H9 (cell line): ENCODE results near the gene BMP7. TPM values are rescaled to one million over a fixed set of nuclear protein-coding genes. Genes with fewer than 3 reads are reported as not detected.

ENCODE experiments used
- DNase-seq: peaks from one replicate; pipeline ENCODE4 v3.0.0-alpha.2; 2017
- H2AFZ ChIP-seq: one replicate; pipeline ENCODE4 v1.6.1; 2013; ENCODE audit warnings: mild to moderate bottlenecking, low read length, control low read depth, moderate library complexity
- H2AK5ac ChIP-seq: 2 replicates; pipeline ENCODE4 v1.6.1; 2013; ENCODE audit warnings: low read length, control low read depth, mixed read lengths; ENCODE audit not compliant: insufficient read length
- H2BK120ac ChIP-seq: one replicate; pipeline ENCODE4 v1.6.1; 2013; ENCODE audit warnings: low read depth, mild to moderate bottlenecking, low read length, control low read depth, inconsistent platforms; ENCODE audit not compliant: poor library complexity, severe bottlenecking
- H2BK12ac ChIP-seq: 2 replicates; pipeline ENCODE4 v1.6.1; 2013; ENCODE audit warnings: low read length, control low read depth, mixed read lengths, low read depth; ENCODE audit not compliant: insufficient read length
- H2BK15ac ChIP-seq: 2 replicates; pipeline ENCODE4 v1.6.1; 2013; ENCODE audit warnings: low read depth, low read length, control low read depth
- H2BK20ac ChIP-seq: one replicate; pipeline ENCODE4 v1.6.1; 2013; ENCODE audit warnings: low read depth, mild to moderate bottlenecking, low read length, control low read depth, inconsistent platforms; ENCODE audit not compliant: poor library complexity, severe bottlenecking
- H2BK5ac ChIP-seq: 2 replicates; pipeline ENCODE4 v1.6.1; 2013; ENCODE audit warnings: low read length, control low read depth, mixed read lengths; ENCODE audit not compliant: insufficient read length
- H3K14ac ChIP-seq: 2 replicates; pipeline ENCODE4 v1.6.1; 2013; ENCODE audit warnings: low read length, control low read depth; ENCODE audit not compliant: insufficient read depth
- H3K18ac ChIP-seq: 2 replicates; pipeline ENCODE4 v1.6.1; 2013; ENCODE audit warnings: low read depth, mild to moderate bottlenecking, mixed read lengths, low read length, control low read depth; ENCODE audit not compliant: insufficient read length
- H3K23ac ChIP-seq: 2 replicates; pipeline ENCODE4 v1.6.1; 2013; ENCODE audit warnings: low read length, control low read depth, mixed read lengths, low read depth; ENCODE audit not compliant: insufficient read length
- H3K23me2 ChIP-seq: 2 replicates; pipeline ENCODE4 v1.6.1; 2013; ENCODE audit warnings: low read depth, mild to moderate bottlenecking, mixed read lengths, low read length, control low read depth; ENCODE audit not compliant: insufficient read length, poor library complexity, severe bottlenecking
- H3K27ac ChIP-seq: 2 replicates; pipeline ENCODE4 v1.5.1; 2013; ENCODE audit warnings: low read length, control low read depth, mixed read lengths, low read depth; ENCODE audit not compliant: insufficient read length
- H3K27me3 ChIP-seq: 2 replicates; pipeline ENCODE4 v1.6.1; 2013; ENCODE audit warnings: low read length, control low read depth, inconsistent platforms; ENCODE audit not compliant: insufficient read depth
- H3K4ac ChIP-seq: 2 replicates; pipeline ENCODE4 v1.6.1; 2013; ENCODE audit warnings: low read depth, mild to moderate bottlenecking, control low read depth, inconsistent platforms, low read length, moderate library complexity
- H3K4me1 ChIP-seq: 2 replicates; pipeline ENCODE4 v1.6.1; 2013; ENCODE audit warnings: low read length, control low read depth, inconsistent platforms; ENCODE audit not compliant: insufficient read depth
- H3K4me2 ChIP-seq: 2 replicates; pipeline ENCODE4 v1.6.1; 2013; ENCODE audit warnings: low read length, control low read depth, mixed read lengths; ENCODE audit not compliant: insufficient read length, insufficient read depth
- H3K56ac ChIP-seq: 2 replicates; pipeline ENCODE4 v1.6.1; 2013; ENCODE audit warnings: low read depth, mild to moderate bottlenecking, mixed read lengths, low read length, control low read depth; ENCODE audit not compliant: insufficient read length
- H3K79me1 ChIP-seq: 2 replicates; pipeline ENCODE4 v1.6.1; 2013; ENCODE audit warnings: low read depth, mild to moderate bottlenecking, moderate library complexity, low read length, control low read depth, inconsistent platforms; ENCODE audit not compliant: insufficient read depth, poor library complexity, severe bottlenecking
- H3K79me2 ChIP-seq: 2 replicates; pipeline ENCODE4 v1.6.1; 2013; ENCODE audit warnings: low read length, control low read depth, inconsistent platforms; ENCODE audit not compliant: insufficient read depth
- H3K9ac ChIP-seq: 2 replicates; pipeline ENCODE4 v1.6.1; 2013; ENCODE audit warnings: low read length, control low read depth, mixed read lengths; ENCODE audit not compliant: insufficient read length; ENCODE audit errors: extremely low read depth
- H3K9me3 ChIP-seq: one replicate; pipeline ENCODE4 v1.6.1; 2013; ENCODE audit warnings: low read depth, low read length, inconsistent platforms; ENCODE audit not compliant: control insufficient read depth
- H3T11ph ChIP-seq: one replicate; pipeline ENCODE4 v1.6.1; 2013; ENCODE audit warnings: mild to moderate bottlenecking, low read length, control low read depth, inconsistent platforms
- H4K20me1 ChIP-seq: one replicate; pipeline ENCODE4 v1.6.1; 2013; ENCODE audit not compliant: control insufficient read depth, insufficient read length, insufficient read depth
- H4K5ac ChIP-seq: 2 replicates; pipeline ENCODE4 v1.6.1; 2013; ENCODE audit warnings: low read depth, mild to moderate bottlenecking, mixed read lengths, low read length, control low read depth; ENCODE audit not compliant: insufficient read length
- H4K8ac ChIP-seq: replicated peaks from 2 replicates; pipeline ENCODE4 v1.6.1; 2013; ENCODE audit warnings: low read length, control low read depth, mixed read lengths, low read depth; ENCODE audit not compliant: insufficient read length
- H4K91ac ChIP-seq: 2 replicates; pipeline ENCODE4 v1.6.1; 2013; ENCODE audit warnings: low read depth, mild to moderate bottlenecking, moderate library complexity, mixed read lengths, low read length, control low read depth; ENCODE audit not compliant: insufficient read length
- H3K27ac Mint-ChIP-seq, 3 experiments: 2 replicates in 2 of 3; 3 replicates in 1 of 3; pipeline ENCODE4 v1.8.0; 2020 to 2021; ENCODE audit warnings: mixed read lengths in 3 of 3, mild to moderate bottlenecking in 1 of 3, moderate library complexity in 1 of 3
- H3K27me3 Mint-ChIP-seq: 2 replicates; pipeline ENCODE4 v1.8.0; 2021; ENCODE audit warnings: low read depth, mild to moderate bottlenecking, moderate library complexity, mixed read lengths
- H3K36me3 Mint-ChIP-seq, 3 experiments: 2 replicates in 2 of 3; 3 replicates in 1 of 3; pipeline ENCODE4 v1.8.0; 2020 to 2021; ENCODE audit warnings: low read depth in 3 of 3, mixed read lengths in 3 of 3; ENCODE audit not compliant: insufficient read depth in 1 of 3
- H3K4me1 Mint-ChIP-seq, 2 experiments: 2 replicates each; pipeline ENCODE4 v1.8.0; 2020; ENCODE audit warnings: mixed read lengths in 2 of 2
- H3K4me3 Mint-ChIP-seq, 2 experiments: 2 replicates in 1 of 2; 3 replicates in 1 of 2; pipeline ENCODE4 v1.8.0; 2020 to 2021; ENCODE audit warnings: mild to moderate bottlenecking in 2 of 2, mixed read lengths in 2 of 2, moderate library complexity in 1 of 2
- H3K9me3 Mint-ChIP-seq, 2 experiments: 2 replicates in 1 of 2; 3 replicates in 1 of 2; pipeline ENCODE4 v1.8.0; 2020; ENCODE audit warnings: mild to moderate bottlenecking in 2 of 2, mixed read lengths in 2 of 2, moderate library complexity in 1 of 2
- CTCF ChIP-seq: fragments of 200-600 bp; sonication (generic); conservative IDR thresholded peaks from 3 replicates; pipeline ENCODE4 v1.8.0; 2021; ENCODE audit warnings: antibody characterized with exemption, mild to moderate bottlenecking
- WGBS: extraction: QIAGEN DNeasy Blood & Tissue Kit; methylation state at CpG from one replicate; pipeline ENCODE4 v1.1.7; 2013; ENCODE audit warnings: missing lambda C conversion rate, low lambda C conversion rate, mixed read lengths; ENCODE audit not compliant: insufficient read length; ENCODE audit errors: extremely low coverage; 5-methylcytosine and 5-hydroxymethylcytosine counted together
- total RNA-seq: library from RNA; stranded (reverse); gene quantifications from 2 replicates; pipeline ENCODE4 v1.2.1, GENCODE V29; 2021

Gene BMP7
- total RNA-seq, 1 experiment from 2014 or later = 17.7 TPM

GRCh38 chr20:57230247-57230646 is 36.2 kb downstream of the BMP7 start:
- Histone ChIP-seq H3K79me2 (no peaks in the 10 kb centered on the region), H3K56ac (no peak overlapping the region), H2BK5ac (no peak overlapping the region), H3K27me3 (no peaks in the 10 kb centered on the region), H2BK120ac (no peak overlapping the region), H2BK20ac (no peak overlapping the region), H3K9me3 (no peaks in the 10 kb centered on the region), H4K20me1 (no peaks in the 10 kb centered on the region), H3K14ac (no peak overlapping the region), H4K5ac (no peak overlapping the region), H2AFZ (no peak overlapping the region), H3K4ac (no peak overlapping the region), H3K23ac (no peak overlapping the region), H3K18ac (no peak overlapping the region), H3K4me1 (peaks cover 6% of the 10 kb centered on the region; the same call in 1 of the 2 replicates), H3K27ac (no peak overlapping the region), H4K8ac (no peak overlapping the region), H2BK15ac (no peak overlapping the region), H3K9ac (no peak overlapping the region), H2BK12ac (no peak overlapping the region), H2AK5ac (no peak overlapping the region), H3K4me2 (no peak overlapping the region), H3K79me1 (no peaks in the 10 kb centered on the region), H3K23me2 (no peaks in the 10 kb centered on the region), H4K91ac (no peak overlapping the region), H3T11ph (no peak overlapping the region)
- DNase-seq = no peak
- Mint-ChIP-seq H3K27ac (no peak overlapping the region), H3K4me3 (no peak overlapping the region), H3K9me3 (peaks cover 0 to 4% of the 10 kb centered on the region in 2 experiments; a peak in 2 of 5 replicates), H3K4me1 (peaks cover 54 to 56% of the 10 kb centered on the region in 2 experiments), H3K27me3 (peaks cover 79% of the 10 kb centered on the region), H3K36me3 (peaks cover 0 to 19% (median 12%) of the 10 kb centered on the region in 3 experiments; a peak in 5 of 7 replicates)
- no CpG with 5 or more reads among the region's 8 CpGs for WGBS
- no peak for TF ChIP-seq CTCF
